OCI-LY7 (cell line): ENCODE measurements around the gene UBE3D.

Source experiments
- EZH2phosphoT487 ChIP-seq: fragments of 200-600 bp; sonication (generic); IDR thresholded peaks from 2 replicates; pipeline ENCODE4 v1.6.1; 2018; ENCODE audit warnings: low read depth, borderline replicate concordance, mild to moderate bottlenecking, mixed run types, antibody characterized with exemption, low read length, moderate library complexity, mixed read lengths
- TF ChIP-seq, protein P1 (sequence below): fragments of 200-600 bp; sonication (generic); conservative IDR thresholded peaks from 2 replicates; pipeline ENCODE4 v1.5.1; 2014; ENCODE audit warnings: mild to moderate bottlenecking, antibody characterized with exemption, low read length, moderate library complexity, mixed read lengths

DNA sequence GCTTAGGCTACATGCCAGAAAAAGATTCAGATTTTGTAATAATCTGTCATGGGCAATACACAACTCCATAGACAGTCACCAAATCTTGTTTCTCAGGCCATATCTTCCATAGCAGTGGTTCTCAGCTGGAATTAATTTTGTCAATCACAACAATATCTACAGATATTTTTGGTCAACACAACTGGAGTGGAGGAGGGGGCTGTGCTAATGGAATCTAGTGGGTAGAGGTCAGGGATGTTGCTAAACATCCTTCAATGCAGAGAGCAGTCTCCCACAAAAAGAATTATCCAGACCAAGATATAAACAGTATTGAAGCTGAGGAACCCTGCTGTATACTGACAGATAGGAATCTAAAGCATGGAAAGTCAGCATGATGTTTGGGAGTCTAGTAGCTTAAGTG, 174.6 kb downstream of the UBE3D start:
- TF ChIP-seq, protein P1, sequence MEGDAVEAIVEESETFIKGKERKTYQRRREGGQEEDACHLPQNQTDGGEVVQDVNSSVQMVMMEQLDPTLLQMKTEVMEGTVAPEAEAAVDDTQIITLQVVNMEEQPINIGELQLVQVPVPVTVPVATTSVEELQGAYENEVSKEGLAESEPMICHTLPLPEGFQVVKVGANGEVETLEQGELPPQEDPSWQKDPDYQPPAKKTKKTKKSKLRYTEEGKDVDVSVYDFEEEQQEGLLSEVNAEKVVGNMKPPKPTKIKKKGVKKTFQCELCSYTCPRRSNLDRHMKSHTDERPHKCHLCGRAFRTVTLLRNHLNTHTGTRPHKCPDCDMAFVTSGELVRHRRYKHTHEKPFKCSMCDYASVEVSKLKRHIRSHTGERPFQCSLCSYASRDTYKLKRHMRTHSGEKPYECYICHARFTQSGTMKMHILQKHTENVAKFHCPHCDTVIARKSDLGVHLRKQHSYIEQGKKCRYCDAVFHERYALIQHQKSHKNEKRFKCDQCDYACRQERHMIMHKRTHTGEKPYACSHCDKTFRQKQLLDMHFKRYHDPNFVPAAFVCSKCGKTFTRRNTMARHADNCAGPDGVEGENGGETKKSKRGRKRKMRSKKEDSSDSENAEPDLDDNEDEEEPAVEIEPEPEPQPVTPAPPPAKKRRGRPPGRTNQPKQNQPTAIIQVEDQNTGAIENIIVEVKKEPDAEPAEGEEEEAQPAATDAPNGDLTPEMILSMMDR = no peak
- TF ChIP-seq EZH2phosphoT487 = no peak
